ENCODE data around the gene ZNF341. TPM values are rescaled to one million over a fixed set of nuclear protein-coding genes. Genes with fewer than 3 reads are reported as not detected.

ZNF341 gene
- total and polyA plus RNA-seq, 4 donors = 2.1 to 4.3 (median 3.4) TPM

- H3K27ac ChIP-seq (ENCODE audit: low read depth in 1 of 2, low read length in 1 of 2) = no peak overlapping the region
- ATAC-seq (ENCODE audit: insufficient read depth, low FRiP score) = no peak
- TF ChIP-seq, protein P1, sequence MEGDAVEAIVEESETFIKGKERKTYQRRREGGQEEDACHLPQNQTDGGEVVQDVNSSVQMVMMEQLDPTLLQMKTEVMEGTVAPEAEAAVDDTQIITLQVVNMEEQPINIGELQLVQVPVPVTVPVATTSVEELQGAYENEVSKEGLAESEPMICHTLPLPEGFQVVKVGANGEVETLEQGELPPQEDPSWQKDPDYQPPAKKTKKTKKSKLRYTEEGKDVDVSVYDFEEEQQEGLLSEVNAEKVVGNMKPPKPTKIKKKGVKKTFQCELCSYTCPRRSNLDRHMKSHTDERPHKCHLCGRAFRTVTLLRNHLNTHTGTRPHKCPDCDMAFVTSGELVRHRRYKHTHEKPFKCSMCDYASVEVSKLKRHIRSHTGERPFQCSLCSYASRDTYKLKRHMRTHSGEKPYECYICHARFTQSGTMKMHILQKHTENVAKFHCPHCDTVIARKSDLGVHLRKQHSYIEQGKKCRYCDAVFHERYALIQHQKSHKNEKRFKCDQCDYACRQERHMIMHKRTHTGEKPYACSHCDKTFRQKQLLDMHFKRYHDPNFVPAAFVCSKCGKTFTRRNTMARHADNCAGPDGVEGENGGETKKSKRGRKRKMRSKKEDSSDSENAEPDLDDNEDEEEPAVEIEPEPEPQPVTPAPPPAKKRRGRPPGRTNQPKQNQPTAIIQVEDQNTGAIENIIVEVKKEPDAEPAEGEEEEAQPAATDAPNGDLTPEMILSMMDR (IDR thresholded peaks at IDR 0.05; ENCODE audit: control extremely low read depth, extremely low read depth) = no peak
- H3K36me3 ChIP-seq (ENCODE audit: control insufficient read depth in 4 of 4, insufficient read depth in 4 of 4, low read length in 4 of 4) = peaks cover 0 to 14% (median 8%) of the 10 kb centered on the region in 4 donors
- H3K4me1 ChIP-seq (ENCODE audit: control insufficient read depth in 5 of 5, insufficient read depth in 5 of 5, low read length in 5 of 5) = peaks cover 0 to 3% (median 0%) of the 10 kb centered on the region in 5 donors
- no peaks in the 10 kb centered on the region for H3K27me3 ChIP-seq (ENCODE audit: control insufficient read depth in 3 of 3, insufficient read depth in 3 of 3, low read length in 2 of 3)
- no peak for DNase-seq
- H3K9ac ChIP-seq (ENCODE audit: insufficient read depth in 1 of 2, low read length in 2 of 2) = no peak overlapping the region
- H3K4me3 ChIP-seq = no peak overlapping the region
- H3K9me3 ChIP-seq (ENCODE audit: control insufficient read depth in 4 of 4, insufficient read depth in 3 of 4, low read length in 3 of 4) = no peaks in the 10 kb centered on the region
- 98 to 99% methylated on average over 5 of the region's 5 CpGs for WGBS, 2 donors
Measured at GRCh38 chr20:33771938-33772337, 40.1 kb downstream of the ZNF341 start.

GRCh38 chr20:33772439-33772838, 40.6 kb downstream of the ZNF341 start:
- no peaks in the 10 kb centered on the region for H3K27me3 ChIP-seq (ENCODE audit: control insufficient read depth in 3 of 3, insufficient read depth in 3 of 3, low read length in 2 of 3)
- TF ChIP-seq, protein P1 (IDR thresholded peaks at IDR 0.05; ENCODE audit: control extremely low read depth, extremely low read depth) = no peak
- DNase-seq (no peak), ATAC-seq (ENCODE audit: insufficient read depth, low FRiP score) (no peak)
- no peak overlapping the region for H3K9ac ChIP-seq (ENCODE audit: insufficient read depth in 1 of 2, low read length in 2 of 2)
- H3K36me3 ChIP-seq (ENCODE audit: control insufficient read depth in 4 of 4, insufficient read depth in 4 of 4, low read length in 4 of 4) = peaks cover 0 to 9% (median 3%) of the 10 kb centered on the region in 4 donors
- H3K4me1 ChIP-seq (ENCODE audit: control insufficient read depth in 5 of 5, insufficient read depth in 5 of 5, low read length in 5 of 5) = peaks cover 0 to 3% (median 0%) of the 10 kb centered on the region in 5 donors
- no peak overlapping the region for H3K4me3 ChIP-seq
- no peaks in the 10 kb centered on the region for H3K9me3 ChIP-seq (ENCODE audit: control insufficient read depth in 4 of 4, insufficient read depth in 3 of 4, low read length in 3 of 4)
- WGBS, 2 donors = 94 to 96% methylated on average over 3 of the region's 3 CpGs
- H3K27ac ChIP-seq (ENCODE audit: low read depth in 1 of 2, low read length in 1 of 2) = no peak overlapping the region

- Histone ChIP-seq H3K4me1 (ENCODE audit: control insufficient read depth in 5 of 5, insufficient read depth in 5 of 5, low read length in 5 of 5) (peaks cover 0 to 3% (median 0%) of the 10 kb centered on the region in 5 donors), H3K27ac (ENCODE audit: low read depth in 1 of 2, low read length in 1 of 2) (no peak overlapping the region), H3K4me3 (no peak overlapping the region), H3K9ac (ENCODE audit: insufficient read depth in 1 of 2, low read length in 2 of 2) (no peak overlapping the region), H3K9me3 (ENCODE audit: control insufficient read depth in 4 of 4, insufficient read depth in 3 of 4, low read length in 3 of 4) (no peaks in the 10 kb centered on the region), H3K36me3 (ENCODE audit: control insufficient read depth in 4 of 4, insufficient read depth in 4 of 4, low read length in 4 of 4) (peaks cover 0 to 8% (median 3%) of the 10 kb centered on the region in 4 donors), H3K27me3 (ENCODE audit: control insufficient read depth in 3 of 3, insufficient read depth in 3 of 3, low read length in 2 of 3) (no peaks in the 10 kb centered on the region)
- no peak for DNase-seq
- TF ChIP-seq, protein P1 (IDR thresholded peaks at IDR 0.05; ENCODE audit: control extremely low read depth, extremely low read depth) = no peak
- 88 to 89% methylated on average over 2 of the region's 2 CpGs for WGBS, 2 donors
- ATAC-seq (ENCODE audit: insufficient read depth, low FRiP score) = no peak
Measured at GRCh38 chr20:33773412-33774089, 41.8 kb downstream of the ZNF341 start.

Data from lung (tissue), 12 donors.